IPS DF 6.9 (cell line): Measurements from ENCODE around the gene MYMX.

Experiments
- DNase-seq: peaks from one replicate; pipeline ENCODE4 v3.0.0-alpha.2; 2013; ENCODE audit warnings: low read depth, low spot score
- H3K27ac ChIP-seq: one replicate; pipeline ENCODE4 v1.5.1; 2013; ENCODE audit warnings: low read length, control low read depth
- H3K27me3 ChIP-seq: 2 replicates; pipeline ENCODE4 v1.6.1; 2013; ENCODE audit warnings: mild to moderate bottlenecking, low read length; ENCODE audit not compliant: control insufficient read depth, insufficient read depth
- H3K36me3 ChIP-seq: 2 replicates; pipeline ENCODE4 v1.6.1; 2013; ENCODE audit warnings: low read length; ENCODE audit not compliant: control insufficient read depth, insufficient read depth
- H3K4me1 ChIP-seq: 2 replicates; pipeline ENCODE4 v1.6.1; 2013; ENCODE audit warnings: low read length; ENCODE audit not compliant: control insufficient read depth, insufficient read depth
- H3K4me3 ChIP-seq: 2 replicates; pipeline ENCODE4 v1.5.1; 2013; ENCODE audit warnings: mild to moderate bottlenecking, low read length
- H3K9me3 ChIP-seq: 2 replicates; pipeline ENCODE4 v1.6.1; 2013; ENCODE audit warnings: low read length, inconsistent platforms; ENCODE audit not compliant: control insufficient read depth, insufficient read depth
- WGBS: extraction: QIAGEN DNeasy Blood & Tissue Kit; methylation state at CpG from one replicate; pipeline ENCODE4 v1.1.7; 2013; ENCODE audit warnings: mixed read lengths, missing lambda C conversion rate; ENCODE audit not compliant: insufficient read length, insufficient coverage; 5-methylcytosine and 5-hydroxymethylcytosine counted together

Gene MYMX

GRCh38 chr6:44201638-44202303, 15.0 kb upstream of the MYMX start:
- Histone ChIP-seq H3K9me3 (no peaks in the 10 kb centered on the region), H3K27me3 (no peaks in the 10 kb centered on the region), H3K4me3 (no peak overlapping the region), H3K27ac (no peak overlapping the region), H3K36me3 (no peaks in the 10 kb centered on the region), H3K4me1 (peaks cover 12% of the 10 kb centered on the region)
- DNase-seq: no peak
- no CpG with 5 or more reads among the region's 11 CpGs for WGBS

GRCh38 chr6:44202332-44202971, 14.3 kb upstream of the MYMX start:
- H3K36me3 ChIP-seq: no peaks in the 10 kb centered on the region
- no CpG with 5 or more reads among the region's 4 CpGs for WGBS
- no peak overlapping the region for H3K4me3 ChIP-seq
- no peak for DNase-seq
- peaks cover 12% of the 10 kb centered on the region for H3K4me1 ChIP-seq
- no peaks in the 10 kb centered on the region for H3K9me3 ChIP-seq
- no peaks in the 10 kb centered on the region for H3K27me3 ChIP-seq
- no peak overlapping the region for H3K27ac ChIP-seq

GRCh38 chr6:44202972-44203750, 13.6 kb upstream of the MYMX start:
- H3K4me3 ChIP-seq: no peak overlapping the region
- WGBS: no CpG with 5 or more reads among the region's 11 CpGs
- H3K27me3 ChIP-seq: no peaks in the 10 kb centered on the region
- H3K27ac ChIP-seq: no peak overlapping the region
- H3K4me1 ChIP-seq: peaks cover 12% of the 10 kb centered on the region
- no peaks in the 10 kb centered on the region for H3K36me3 ChIP-seq
- no peaks in the 10 kb centered on the region for H3K9me3 ChIP-seq
- no peak for DNase-seq

- no peak for DNase-seq
- Histone ChIP-seq H3K4me1 (peaks cover 12% of the 10 kb centered on the region), H3K27ac (no peak overlapping the region), H3K36me3 (no peaks in the 10 kb centered on the region), H3K4me3 (no peak overlapping the region), H3K27me3 (no peaks in the 10 kb centered on the region), H3K9me3 (no peaks in the 10 kb centered on the region)
- no CpG with 5 or more reads among the region's 6 CpGs for WGBS
These were observed 12.8 kb upstream of the MYMX start for GRCh38 chr6:44203955-44204354.

DNA sequence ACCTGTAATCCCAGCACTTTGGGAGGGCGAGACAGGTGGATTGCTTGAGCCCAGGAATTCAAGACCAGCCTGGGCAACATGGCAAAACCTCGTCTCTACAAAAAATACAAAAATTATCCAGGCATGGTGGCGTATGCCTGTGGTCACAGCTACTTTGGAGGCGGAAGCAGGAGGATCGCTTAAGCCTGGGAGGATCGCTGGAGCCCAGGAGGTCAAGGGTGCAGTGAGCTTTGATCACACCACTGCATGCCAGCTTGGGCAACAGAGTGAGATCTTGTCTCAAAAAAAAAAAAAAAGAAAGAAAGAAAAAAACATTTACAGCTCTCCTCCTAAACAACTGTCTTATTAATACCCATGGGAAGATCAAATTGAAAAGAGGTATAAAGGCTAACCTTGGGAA, 8.8 kb upstream of the MYMX start:
- Histone ChIP-seq H3K27ac (no peak overlapping the region), H3K4me3 (no peak overlapping the region), H3K4me1 (peaks cover 2% of the 10 kb centered on the region; the same call in 1 of the 2 replicates), H3K36me3 (no peaks in the 10 kb centered on the region), H3K9me3 (no peaks in the 10 kb centered on the region), H3K27me3 (no peaks in the 10 kb centered on the region)
- no CpG with 5 or more reads among the region's 6 CpGs for WGBS
- DNase-seq: no peak

GRCh38 chr6:44211284-44211683, 5.4 kb upstream of the MYMX start:
- WGBS: 100% methylated on average over 1 of the region's 3 CpGs

DNA sequence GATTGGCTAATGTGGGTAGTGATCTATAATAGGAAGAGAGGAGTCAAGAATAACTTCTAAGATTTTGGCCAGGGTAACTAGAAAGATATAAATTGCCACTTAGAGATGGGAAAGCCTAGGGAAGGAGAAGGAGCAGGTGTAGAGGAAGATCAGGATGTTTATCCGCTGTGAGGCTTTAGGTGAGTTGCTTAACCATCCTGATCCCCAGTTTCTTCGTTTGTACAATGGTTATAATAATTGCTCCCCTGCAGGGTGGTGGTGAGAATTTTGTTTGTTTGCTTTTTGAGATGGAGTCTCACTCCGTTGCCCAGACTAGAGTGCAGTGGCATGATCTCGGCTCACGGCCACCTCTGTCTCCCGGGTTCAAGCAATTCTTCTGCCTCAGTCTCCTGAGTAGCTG, 2.4 kb upstream of the MYMX start:
- WGBS: no CpG with 5 or more reads among the region's 6 CpGs

More at GRCh38 chr6:44211284-44211683, 5.4 kb upstream of the MYMX start:
- Histone ChIP-seq H3K27ac (no peak overlapping the region), H3K27me3 (no peaks in the 10 kb centered on the region), H3K4me1 (no peaks in the 10 kb centered on the region), H3K36me3 (no peaks in the 10 kb centered on the region), H3K9me3 (no peaks in the 10 kb centered on the region), H3K4me3 (no peak overlapping the region)
- DNase-seq: no peak

GRCh38 chr6:44217332-44218143, 812 bp downstream of the MYMX start:
- Histone ChIP-seq H3K27me3 (no peaks in the 10 kb centered on the region), H3K27ac (no peak overlapping the region), H3K4me1 (peaks cover 18% of the 10 kb centered on the region), H3K4me3 (no peak overlapping the region), H3K9me3 (no peaks in the 10 kb centered on the region), H3K36me3 (no peaks in the 10 kb centered on the region)
- no CpG with 5 or more reads among the region's 16 CpGs for WGBS
- no peak for DNase-seq

More for the DNA sequence above, 2.4 kb upstream of the MYMX start:
- Histone ChIP-seq H3K36me3 (no peaks in the 10 kb centered on the region), H3K27ac (no peak overlapping the region), H3K4me3 (no peak overlapping the region), H3K9me3 (no peaks in the 10 kb centered on the region), H3K27me3 (no peaks in the 10 kb centered on the region), H3K4me1 (peaks cover 11% of the 10 kb centered on the region)
- no peak for DNase-seq

- no peaks in the 10 kb centered on the region for H3K9me3 ChIP-seq
- no peaks in the 10 kb centered on the region for H3K27me3 ChIP-seq
- H3K4me1 ChIP-seq: peaks cover 20% of the 10 kb centered on the region
- peak overlapping the region; percentile 38 for H3K27ac ChIP-seq
- no peak for DNase-seq
- peak overlapping the region; percentile 44; the same call in 1 of the 2 replicates for H3K4me3 ChIP-seq
- no peaks in the 10 kb centered on the region for H3K36me3 ChIP-seq
- no CpG with 5 or more reads among the region's 45 CpGs for WGBS
These were observed 2.5 kb downstream of the MYMX start for GRCh38 chr6:44219053-44219814.
